HCT116 (cell line): ENCODE data around the gene BANF1. TPM values are rescaled to one million over a fixed set of nuclear protein-coding genes. Genes with fewer than 3 reads are reported as not detected.

ENCODE experiments used
- ATAC-seq: fragments of 200-7000 bp; cut with Tn5 transposase; 2 replicates; pipeline ENCODE4 v1.9.1; 2020; ENCODE audit warnings: mild to moderate bottlenecking, moderate library complexity
- BruUV-seq: library from RNA; stranded (reverse); fragments of 400-500 nt; replicated peaks from 2 replicates; lab custom pipeline; 2021; lab: Mats Ljungman, UMichigan
- CTCF ChIA-PET: fragments of 300-600 bp; sonication (Branson Sonifier 250); formaldehyde crosslinking; loops from one replicate; lab custom pipeline; 2021; ENCODE audit warnings: antibody characterized with exemption; lab: Charles Lee
- POLR2A ChIA-PET: fragments of 300-600, 350-600 bp; sonication (Branson Sonifier 250); formaldehyde crosslinking; loops from one replicate; lab custom pipeline; 2021; ENCODE audit warnings: antibody characterized with exemption; lab: Charles Lee
- RAD21 ChIA-PET, 2 experiments: fragments of 300-600 bp; sonication (Branson Sonifier 250); formaldehyde crosslinking; loops; one replicate each; lab custom pipeline; 2023; ENCODE audit warnings: low total read pairs in 2 of 2; ENCODE audit not compliant: uncharacterized antibody in 2 of 2, unreplicated experiment in 2 of 2, low non-redundant PET in 1 of 2; lab: Charles Lee
- DNase-seq: peaks from one replicate; pipeline ENCODE4 v3.0.0-alpha.2; 2010; ENCODE audit warnings: low read depth, low spot score
- H2AFZ ChIP-seq: fragments of 200-600 bp; shearing (Covaris generic), sonication (generic); 2 replicates; pipeline ENCODE4 v1.6.1; 2017; ENCODE audit warnings: low read depth, mixed run types, mixed read lengths, antibody characterized with exemption, low read length; ENCODE audit not compliant: poor library complexity, severe bottlenecking
- H3K27ac ChIP-seq: 2 replicates; pipeline ENCODE4 v1.5.1; 2012; ENCODE audit warnings: low read depth, low read length
- H3K27me3 ChIP-seq: fragments of 200-600 bp; sonication (generic); 2 replicates; pipeline ENCODE4 v1.6.1; 2016; ENCODE audit warnings: mixed run types, low read length, mixed read lengths; ENCODE audit not compliant: insufficient read depth
- H3K36me3 ChIP-seq, 2 experiments: fragments of 200-500 bp in 1 of 2; fragments of 200-600 bp in 1 of 2; sonication (Bioruptor generic) in 1 of 2; sonication (generic) in 1 of 2; 2 replicates each; pipeline versions ENCODE4 v1.5.1 to v1.6.1; 2014 to 2016; ENCODE audit warnings: low read length in 2 of 2, inconsistent platforms in 1 of 2, mixed read lengths in 1 of 2, mixed run types in 1 of 2; ENCODE audit not compliant: insufficient read depth in 2 of 2, control insufficient read depth in 1 of 2
- H3K4me1 ChIP-seq, 2 experiments: fragments of 200-600 bp in 1 of 2; sonication (generic) in 1 of 2; 2 replicates each; pipeline versions ENCODE4 v1.5.1 to v1.6.1; 2012 to 2017; ENCODE audit warnings: low read length in 2 of 2, inconsistent platforms in 1 of 2, mild to moderate bottlenecking in 1 of 2, mixed read lengths in 1 of 2, mixed run types in 1 of 2, moderate library complexity in 1 of 2; ENCODE audit not compliant: insufficient read depth in 2 of 2, control insufficient read depth in 1 of 2
- H3K4me2 ChIP-seq: fragments of 200-600 bp; sonication (generic); 2 replicates; pipeline ENCODE4 v1.6.1; 2017; ENCODE audit warnings: mixed run types, low read length, mixed read lengths
- H3K4me3 ChIP-seq, 2 experiments: fragments of 200-600 bp in 1 of 2; sonication (generic) in 1 of 2; replicated peaks in 1 of 2; 2 replicates each; pipeline ENCODE4 v1.5.1; 2011 to 2016; ENCODE audit warnings: low read length in 2 of 2, control low read depth in 1 of 2, low read depth in 1 of 2, mild to moderate bottlenecking in 1 of 2, mixed read lengths in 1 of 2, mixed run types in 1 of 2
- H3K79me2 ChIP-seq: fragments of 200-600 bp; sonication (generic); 2 replicates; pipeline ENCODE4 v1.6.1; 2017; ENCODE audit warnings: mild to moderate bottlenecking, mixed run types, low read length, moderate library complexity, mixed read lengths; ENCODE audit not compliant: insufficient read depth
- H3K9ac ChIP-seq: fragments of 200-600 bp; sonication (generic); 2 replicates; pipeline ENCODE4 v1.6.1; 2016; ENCODE audit warnings: low read length, mixed read lengths
- H3K9me2 ChIP-seq: fragments of 200-600 bp; sonication (generic), shearing (Covaris generic); 2 replicates; pipeline ENCODE4 v1.6.1; 2017; ENCODE audit warnings: mixed run types, mild to moderate bottlenecking, moderate library complexity; ENCODE audit not compliant: insufficient read depth
- H3K9me3 ChIP-seq, 2 experiments: fragments of 200-500 bp in 1 of 2; fragments of 200-600 bp in 1 of 2; sonication (Bioruptor generic) in 1 of 2; sonication (generic) in 1 of 2; 2 replicates each; pipeline ENCODE4 v1.6.1; 2014 to 2017; ENCODE audit warnings: low read length in 2 of 2, mixed read lengths in 2 of 2, inconsistent platforms in 1 of 2, low read depth in 1 of 2, mild to moderate bottlenecking in 1 of 2, mixed run types in 1 of 2, moderate library complexity in 1 of 2; ENCODE audit not compliant: control insufficient read depth in 1 of 2, insufficient read depth in 1 of 2
- H4K20me1 ChIP-seq: fragments of 200-600 bp; sonication (generic), shearing (Covaris generic); 2 replicates; pipeline ENCODE4 v1.6.1; 2017; ENCODE audit warnings: mixed run types, mild to moderate bottlenecking, moderate library complexity; ENCODE audit not compliant: insufficient read depth
- CEBPB ChIP-seq: IDR thresholded peaks from 2 replicates; pipeline ENCODE4 v1.6.1; 2012; ENCODE audit warnings: low read depth
- EZH2phosphoT487 ChIP-seq: fragments of 200-600 bp; IDR thresholded peaks from 2 replicates; pipeline ENCODE4 v1.6.1; 2018; ENCODE audit warnings: antibody characterized with exemption, borderline replicate concordance
- FOSL1 ChIP-seq: IDR thresholded peaks from 2 replicates; pipeline ENCODE4 v1.6.1; 2012; ENCODE audit warnings: low read depth
- JUND ChIP-seq: IDR thresholded peaks from 2 replicates; pipeline ENCODE4 v1.6.1; 2012
- POLR2A ChIP-seq: IDR thresholded peaks from 2 replicates; pipeline ENCODE4 v1.7.0; 2011; ENCODE audit warnings: borderline replicate concordance; ENCODE audit not compliant: insufficient read depth, insufficient read length; ENCODE audit errors: extremely low read depth
- intact Hi-C: fragments of 100-400 bp; cut with micrococcal nuclease; formaldehyde crosslinking; loops from 2 replicates; pipeline ENCODE4 v1.10.0; 2022
- total RNA-seq: library from RNA; stranded (reverse); gene quantifications from one replicate; pipeline ENCODE4 v1.2.1, GENCODE V29; 2021; ENCODE audit not compliant: unreplicated experiment
- TF ChIP-seq, protein P1 (sequence below): IDR thresholded peaks from 2 replicates; pipeline ENCODE4 v1.6.1; 2011; ENCODE audit warnings: mild to moderate bottlenecking, low read length, moderate library complexity; ENCODE audit not compliant: insufficient replicate concordance; ENCODE audit errors: extremely low read depth

The BANF1 gene
- total RNA-seq, 1 experiment from 2014 or later = 356 TPM

DNA sequence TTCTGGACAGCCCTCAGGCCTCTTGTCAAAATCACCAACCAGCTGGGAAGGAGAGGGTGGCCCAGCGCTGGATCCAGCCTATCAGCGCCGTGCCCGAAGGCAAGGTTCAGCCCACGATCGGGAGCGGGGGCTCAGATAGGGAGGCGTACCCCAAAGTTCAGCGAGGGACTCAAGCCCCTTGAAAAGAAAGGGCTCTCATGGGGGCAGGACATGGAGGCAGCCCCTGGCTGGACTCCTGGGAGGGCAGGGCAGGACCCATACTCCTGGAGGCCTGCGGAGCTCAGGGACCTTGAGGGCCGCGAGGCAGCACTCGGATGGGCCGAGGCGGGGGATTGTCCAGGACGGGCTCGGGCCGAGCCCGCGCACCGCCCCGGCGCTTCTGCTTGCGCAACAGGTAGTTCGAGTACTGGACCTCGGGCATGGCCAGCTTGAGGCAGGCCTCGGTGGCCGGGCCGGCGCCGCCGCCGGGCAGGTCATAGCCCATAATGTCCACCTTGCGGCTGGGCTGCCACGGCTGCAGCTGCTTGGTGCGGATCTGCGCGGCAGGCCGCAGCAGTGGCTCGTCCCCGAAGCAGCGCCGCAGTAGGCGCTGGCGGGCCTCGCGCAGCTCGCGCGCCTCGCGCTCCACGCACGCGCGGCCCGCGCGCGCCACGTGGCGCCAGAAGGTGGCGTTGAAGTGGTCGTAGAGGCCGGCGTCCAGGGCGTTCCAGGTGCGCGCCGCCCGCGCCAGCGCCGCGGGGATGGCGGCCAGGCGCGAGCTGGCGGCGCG lies 40.1 kb downstream of the BANF1 start:
- Histone ChIP-seq H3K4me3 (no peak overlapping the region), H3K9me2 (no peaks in the 10 kb centered on the region), H3K79me2 (no peaks in the 10 kb centered on the region), H3K4me1 (peaks cover 0 to 9% of the 10 kb centered on the region in 2 experiments; a peak in 3 of 4 replicates), H3K4me2 (no peak overlapping the region), H2AFZ (no peak overlapping the region), H3K9me3 (no peaks in the 10 kb centered on the region), H3K27ac (no peak overlapping the region), H3K9ac (no peak overlapping the region), H3K36me3 (no peaks in the 10 kb centered on the region), H3K27me3 (no peaks in the 10 kb centered on the region), H4K20me1 (no peaks in the 10 kb centered on the region)
- TF ChIP-seq FOSL1 = no peak
- TF ChIP-seq JUND = no peak
- intact Hi-C loops = no loop called here
- ChIA-PET RAD21 (no interaction called here), CTCF (no interaction called here), POLR2A (no interaction called here)
- DNase-seq (no peak), ATAC-seq (no peak)
- no TSS peak for BruUV-seq

DNA sequence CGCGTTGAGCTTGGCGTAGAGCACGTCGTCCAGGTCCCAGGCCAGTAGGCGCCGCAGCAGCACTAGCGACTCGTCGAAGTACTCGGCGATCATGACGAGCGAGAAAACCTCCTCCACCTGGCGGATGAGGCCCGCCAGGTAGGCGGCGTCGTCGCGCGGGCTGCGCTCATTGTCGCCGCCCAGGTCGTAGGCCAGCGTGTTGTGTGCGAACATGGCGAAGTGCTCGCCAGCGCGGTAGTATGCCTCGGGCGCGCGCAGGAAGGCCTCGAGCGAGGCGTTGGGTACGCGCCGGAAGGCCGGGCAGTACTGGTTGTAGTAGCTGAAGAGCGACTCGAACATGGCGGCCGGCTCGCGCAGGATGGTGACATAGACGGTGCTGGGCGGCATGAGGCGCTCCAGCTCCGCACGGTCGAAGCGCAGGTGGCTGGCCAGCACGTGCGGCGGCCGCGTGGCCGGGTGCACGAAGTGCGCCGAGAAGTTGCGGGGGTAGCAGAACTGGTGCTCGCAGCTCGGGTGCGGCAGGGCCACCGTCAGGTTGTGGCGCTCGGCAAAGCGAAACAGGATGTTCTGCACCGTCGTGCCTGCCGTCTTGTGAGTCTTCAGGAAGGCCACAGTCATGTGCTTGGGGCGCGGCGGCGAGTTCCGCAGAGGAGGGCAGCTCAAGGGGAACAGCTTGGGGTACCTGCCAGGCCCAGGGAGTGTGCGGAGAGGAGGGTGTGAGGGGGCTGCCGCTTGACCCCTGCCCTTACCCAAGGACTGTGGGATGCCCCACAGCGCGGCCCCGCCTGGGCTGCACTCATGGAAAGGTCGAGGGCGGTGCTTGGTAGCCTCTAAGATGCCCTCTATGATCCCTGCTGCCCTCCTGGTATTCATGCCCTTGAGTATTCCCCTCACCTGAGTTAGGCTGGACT lies 40.9 kb downstream of the BANF1 start:
- ChIA-PET RAD21 (no interaction called here), CTCF (interaction anchor here (1.9 to 2.2 kb wide), 2 partner anchors 21 to 25 kb away, joined by 6 to 14 read pairs; no protein-coding TSS in a partner anchor)
- H3K4me1 ChIP-seq = peaks cover 6 to 9% of the 10 kb centered on the region in 2 experiments; a peak in 3 of 4 replicates
- H3K4me2 ChIP-seq = no peak overlapping the region
- H2AFZ ChIP-seq = no peak overlapping the region
- intact Hi-C loops = no loop called here
- no peak overlapping the region for H3K9ac ChIP-seq
- no peaks in the 10 kb centered on the region for H4K20me1 ChIP-seq
- TF ChIP-seq POLR2A (no peak), EZH2phosphoT487 (no peak), CEBPB (no peak)
- TF ChIP-seq, protein P1, sequence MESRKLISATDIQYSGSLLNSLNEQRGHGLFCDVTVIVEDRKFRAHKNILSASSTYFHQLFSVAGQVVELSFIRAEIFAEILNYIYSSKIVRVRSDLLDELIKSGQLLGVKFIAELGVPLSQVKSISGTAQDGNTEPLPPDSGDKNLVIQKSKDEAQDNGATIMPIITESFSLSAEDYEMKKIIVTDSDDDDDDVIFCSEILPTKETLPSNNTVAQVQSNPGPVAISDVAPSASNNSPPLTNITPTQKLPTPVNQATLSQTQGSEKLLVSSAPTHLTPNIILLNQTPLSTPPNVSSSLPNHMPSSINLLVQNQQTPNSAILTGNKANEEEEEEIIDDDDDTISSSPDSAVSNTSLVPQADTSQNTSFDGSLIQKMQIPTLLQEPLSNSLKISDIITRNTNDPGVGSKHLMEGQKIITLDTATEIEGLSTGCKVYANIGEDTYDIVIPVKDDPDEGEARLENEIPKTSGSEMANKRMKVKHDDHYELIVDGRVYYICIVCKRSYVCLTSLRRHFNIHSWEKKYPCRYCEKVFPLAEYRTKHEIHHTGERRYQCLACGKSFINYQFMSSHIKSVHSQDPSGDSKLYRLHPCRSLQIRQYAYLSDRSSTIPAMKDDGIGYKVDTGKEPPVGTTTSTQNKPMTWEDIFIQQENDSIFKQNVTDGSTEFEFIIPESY = no peak
- TF ChIP-seq, all 23 proteins: peak for 0
- H3K27ac ChIP-seq = no peak overlapping the region
- no peak for DNase-seq
- ATAC-seq = no peak
- no TSS peak for BruUV-seq
- no peaks in the 10 kb centered on the region for H3K36me3 ChIP-seq
- no peaks in the 10 kb centered on the region for H3K79me2 ChIP-seq
- no peaks in the 10 kb centered on the region for H3K27me3 ChIP-seq
- H3K9me3 ChIP-seq = no peaks in the 10 kb centered on the region
- no peak overlapping the region for H3K4me3 ChIP-seq
- POLR2A ChIA-PET = no interaction called here
- H3K9me2 ChIP-seq = no peaks in the 10 kb centered on the region
